GM10847 (cell line): ENCODE measurements around the gene PER2.

Experiments
- POLR2A ChIP-seq: IDR thresholded peaks from 2 replicates; pipeline ENCODE4 v1.6.1; 2011; ENCODE audit not compliant: insufficient read length; ENCODE audit errors: extremely low read depth

Gene PER2

GRCh38 chr2:238287737-238288649 is at the start of gene PER2:
TSS of gene PER2 (minus strand) at chr2:238288610. CDS start at chr2:238277936, 10,674 bp downstream.
- TF ChIP-seq POLR2A = no peak

GRCh38 chr2:238337846-238338245 is 49.4 kb upstream of the PER2 start:
- TF ChIP-seq POLR2A = no peak

GRCh38 chr2:238336793-238337444 is 48.5 kb upstream of the PER2 start:
- TF ChIP-seq POLR2A = no peak

GRCh38 chr2:238336151-238336550 is 47.7 kb upstream of the PER2 start:
- no peak for TF ChIP-seq POLR2A

GRCh38 chr2:238334885-238335284 is 46.5 kb upstream of the PER2 start:
- no peak for TF ChIP-seq POLR2A

- no peak for TF ChIP-seq POLR2A
Measured at GRCh38 chr2:238331916-238332315, 43.5 kb upstream of the PER2 start.

GRCh38 chr2:238330391-238330790 is 42.0 kb upstream of the PER2 start:
- TF ChIP-seq POLR2A = no peak

- no peak for TF ChIP-seq POLR2A
Measured at GRCh38 chr2:238327751-238328150, 39.3 kb upstream of the PER2 start.

- no peak for TF ChIP-seq POLR2A
Measured at GRCh38 chr2:238326801-238327365, 38.5 kb upstream of the PER2 start.

- no peak for TF ChIP-seq POLR2A
Measured at GRCh38 chr2:238325694-238326093, 37.3 kb upstream of the PER2 start.

GRCh38 chr2:238322001-238322411 is 33.6 kb upstream of the PER2 start:
- TF ChIP-seq POLR2A = no peak

- TF ChIP-seq POLR2A = no peak
Measured at GRCh38 chr2:238321467-238321866, 33.1 kb upstream of the PER2 start.

GRCh38 chr2:238320648-238321281 is 32.4 kb upstream of the PER2 start:
- no peak for TF ChIP-seq POLR2A

GRCh38 chr2:238320246-238320647 is 31.8 kb upstream of the PER2 start, which contains the start of gene TRAF3IP1:
TSS of gene TRAF3IP1 (plus strand) at chr2:238320518. CDS start at chr2:238320663, 145 bp downstream.
- TF ChIP-seq POLR2A = no peak

GRCh38 chr2:238315031-238315595 is 26.7 kb upstream of the PER2 start:
- no peak for TF ChIP-seq POLR2A
